ENCODE data around the gene AMOTL1. TPM values are rescaled to one million over a fixed set of nuclear protein-coding genes. Genes with fewer than 3 reads are reported as not detected.

The AMOTL1 gene
- total and polyA plus RNA-seq, 3 experiments from 2014 or later, result 0.12 to 0.78 (median 0.50) TPM

DNA sequence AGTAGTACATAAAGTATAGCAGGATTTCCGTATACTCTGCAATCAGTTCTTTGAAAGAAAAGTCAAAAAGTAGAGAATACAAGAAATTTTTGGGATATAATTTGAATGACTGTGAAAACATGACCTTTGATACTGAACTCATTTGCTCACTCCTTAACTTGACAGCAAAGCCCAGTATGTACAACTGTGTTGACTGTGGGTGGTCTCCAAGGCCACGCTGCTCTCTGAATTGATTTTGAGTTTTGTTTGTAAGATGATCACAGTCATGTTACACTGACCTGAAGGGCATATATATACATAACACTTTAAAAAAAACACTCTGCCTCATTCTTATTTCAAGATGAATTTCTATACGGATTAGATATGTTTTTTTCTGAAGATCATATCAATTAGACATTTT is 9.5 kb upstream of the AMOTL1 start:
- H3K9me3 Mint-ChIP-seq, result no peaks in the 10 kb centered on the region
- H3K4me1 Mint-ChIP-seq, result no peaks in the 10 kb centered on the region
- H3K27ac Mint-ChIP-seq, result no peak overlapping the region
- no peak overlapping the region for H3K4me3 ChIP-seq (ENCODE audit: low read length)
- no peak for DNase-seq
- POLR2A ChIA-PET, result no interaction called here
- H3K4me3 Mint-ChIP-seq, result no peak overlapping the region
- H3K36me3 ChIP-seq (ENCODE audit: insufficient read depth, low read length), result no peaks in the 10 kb centered on the region
- CTCF ChIA-PET, result no interaction called here
- H3K4me1 ChIP-seq (ENCODE audit: insufficient read depth, low read length), result no peaks in the 10 kb centered on the region
- no peaks in the 10 kb centered on the region for H3K27me3 ChIP-seq (ENCODE audit: insufficient read depth, low read length, poor library complexity, severe bottlenecking)
- H3K9me3 ChIP-seq (ENCODE audit: low read length), result no peaks in the 10 kb centered on the region
- peaks cover 8 to 28% of the 10 kb centered on the region in 2 donors for H3K27me3 Mint-ChIP-seq
- H3K36me3 Mint-ChIP-seq, result no peaks in the 10 kb centered on the region
- H3K27ac ChIP-seq (ENCODE audit: low read depth, low read length), result no peak overlapping the region

DNA sequence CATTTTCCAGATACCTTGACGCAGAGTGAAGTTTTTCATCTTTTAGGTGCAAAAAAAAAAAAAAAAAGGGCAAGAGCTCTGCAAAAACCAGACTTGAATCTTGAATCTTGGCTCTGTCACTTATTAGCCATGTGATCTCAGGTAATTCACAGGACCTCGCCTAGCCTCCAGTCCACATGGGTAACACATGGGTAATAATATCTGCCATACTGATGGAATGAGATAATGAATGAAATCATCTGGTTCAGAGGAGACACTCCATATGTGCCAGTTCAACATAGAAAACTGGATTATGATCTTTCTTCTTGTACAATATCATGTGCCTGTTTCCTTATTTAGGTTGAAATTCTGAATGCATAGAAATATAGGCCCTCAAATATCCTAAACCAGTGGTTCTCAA is 8.6 kb upstream of the AMOTL1 start:
- Histone ChIP-seq H3K9me3 (ENCODE audit: low read length) (no peaks in the 10 kb centered on the region), H3K36me3 (ENCODE audit: insufficient read depth, low read length) (no peaks in the 10 kb centered on the region), H3K4me1 (ENCODE audit: insufficient read depth, low read length) (no peaks in the 10 kb centered on the region), H3K27ac (ENCODE audit: low read depth, low read length) (no peak overlapping the region), H3K4me3 (ENCODE audit: low read length) (no peak overlapping the region), H3K27me3 (ENCODE audit: insufficient read depth, low read length, poor library complexity, severe bottlenecking) (no peaks in the 10 kb centered on the region)
- Mint-ChIP-seq H3K27ac (no peak overlapping the region), H3K9me3 (no peaks in the 10 kb centered on the region), H3K36me3 (no peaks in the 10 kb centered on the region), H3K27me3 (peaks cover 9 to 19% of the 10 kb centered on the region in 2 donors), H3K4me1 (no peaks in the 10 kb centered on the region), H3K4me3 (no peak overlapping the region)
- POLR2A ChIA-PET, result no interaction called here
- CTCF ChIA-PET, result no interaction called here
- no peak for DNase-seq

DNA sequence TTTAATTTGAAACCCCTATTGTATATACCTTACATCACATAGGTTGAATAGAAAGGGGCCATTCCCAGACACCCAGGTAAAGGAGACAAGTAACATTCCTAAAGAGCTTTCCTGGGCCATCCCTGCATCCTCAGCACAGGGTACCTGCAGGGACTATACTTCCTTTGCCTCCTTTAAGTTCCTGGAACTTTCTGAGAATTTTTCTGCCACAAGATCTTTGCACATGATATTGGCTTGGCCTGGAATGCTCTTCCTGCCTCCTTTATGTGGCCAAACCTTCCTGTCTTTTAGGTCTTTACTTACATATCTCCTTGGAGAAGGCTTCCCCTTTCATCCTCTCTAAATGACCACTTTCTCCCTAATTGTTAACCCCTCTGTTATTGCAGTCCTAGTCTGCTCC is 7.9 kb upstream of the AMOTL1 start:
- ChIA-PET POLR2A (no interaction called here), CTCF (no interaction called here)
- H3K4me3 Mint-ChIP-seq, result no peak overlapping the region
- Histone ChIP-seq H3K27me3 (ENCODE audit: insufficient read depth, low read length, poor library complexity, severe bottlenecking) (no peaks in the 10 kb centered on the region), H3K36me3 (ENCODE audit: insufficient read depth, low read length) (no peaks in the 10 kb centered on the region), H3K9me3 (ENCODE audit: low read length) (no peaks in the 10 kb centered on the region), H3K4me3 (ENCODE audit: low read length) (no peak overlapping the region), H3K4me1 (ENCODE audit: insufficient read depth, low read length) (no peaks in the 10 kb centered on the region), H3K27ac (ENCODE audit: low read depth, low read length) (no peak overlapping the region)
- no peaks in the 10 kb centered on the region for H3K9me3 Mint-ChIP-seq
- no peak overlapping the region for H3K27ac Mint-ChIP-seq
- DNase-seq, result no peak
- H3K36me3 Mint-ChIP-seq, result no peaks in the 10 kb centered on the region
- H3K4me1 Mint-ChIP-seq, result no peaks in the 10 kb centered on the region
- peaks cover 9 to 19% of the 10 kb centered on the region in 2 donors for H3K27me3 Mint-ChIP-seq

GRCh38 chr11:94762208-94762607 is 5.9 kb upstream of the AMOTL1 start:
- no peak overlapping the region for H3K4me3 Mint-ChIP-seq
- Histone ChIP-seq H3K36me3 (ENCODE audit: insufficient read depth, low read length) (no peaks in the 10 kb centered on the region), H3K27ac (ENCODE audit: low read depth, low read length) (no peak overlapping the region), H3K9me3 (ENCODE audit: low read length) (no peaks in the 10 kb centered on the region), H3K4me3 (ENCODE audit: low read length) (no peak overlapping the region), H3K4me1 (ENCODE audit: insufficient read depth, low read length) (no peaks in the 10 kb centered on the region), H3K27me3 (ENCODE audit: insufficient read depth, low read length, poor library complexity, severe bottlenecking) (no peaks in the 10 kb centered on the region)
- DNase-seq, result no peak
- H3K27me3 Mint-ChIP-seq, result peaks cover 7 to 19% of the 10 kb centered on the region in 2 donors
- POLR2A ChIA-PET, result no interaction called here
- CTCF ChIA-PET, result interaction anchor here (1.2 kb wide), 1 partner anchor 13 kb away, joined by 3 read pairs; no protein-coding TSS in a partner anchor
- H3K9me3 Mint-ChIP-seq, result no peaks in the 10 kb centered on the region
- H3K4me1 Mint-ChIP-seq, result no peaks in the 10 kb centered on the region
- no peak overlapping the region for H3K27ac Mint-ChIP-seq
- H3K36me3 Mint-ChIP-seq, result no peaks in the 10 kb centered on the region

DNA sequence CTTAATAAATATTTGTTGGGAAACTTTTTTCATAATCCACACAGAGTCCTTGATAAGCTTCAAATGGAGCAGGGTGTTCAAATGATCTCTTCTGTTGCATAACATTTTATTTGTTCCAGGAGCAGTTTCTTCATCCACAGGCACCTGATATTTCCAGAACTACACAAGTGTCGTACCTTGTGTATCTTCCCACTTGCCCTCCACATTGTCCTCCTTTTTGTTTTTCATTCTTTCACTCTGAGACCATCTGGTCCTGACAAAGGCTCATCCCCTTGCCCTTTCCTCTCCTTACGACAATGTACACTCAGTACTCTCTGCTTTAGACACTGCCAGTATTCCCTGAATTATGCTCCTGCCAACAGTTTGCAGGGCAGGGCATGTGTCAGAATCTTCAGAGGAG is 5.2 kb upstream of the AMOTL1 start:
- peaks cover 0 to 4% (median 0%) of the 10 kb centered on the region in 3 donors for H3K4me1 Mint-ChIP-seq
- POLR2A ChIA-PET, result no interaction called here
- Histone ChIP-seq H3K4me1 (ENCODE audit: insufficient read depth, low read length) (no peaks in the 10 kb centered on the region), H3K4me3 (ENCODE audit: low read length) (no peak overlapping the region), H3K36me3 (ENCODE audit: insufficient read depth, low read length) (no peaks in the 10 kb centered on the region), H3K27me3 (ENCODE audit: insufficient read depth, low read length, poor library complexity, severe bottlenecking) (no peaks in the 10 kb centered on the region), H3K27ac (ENCODE audit: low read depth, low read length) (no peak overlapping the region), H3K9me3 (ENCODE audit: low read length) (no peaks in the 10 kb centered on the region)
- no peaks in the 10 kb centered on the region for H3K9me3 Mint-ChIP-seq
- CTCF ChIA-PET, result no interaction called here
- no peak overlapping the region for H3K4me3 Mint-ChIP-seq
- H3K36me3 Mint-ChIP-seq, result no peaks in the 10 kb centered on the region
- H3K27ac Mint-ChIP-seq, result no peak overlapping the region
- peaks cover 10 to 19% of the 10 kb centered on the region in 2 donors for H3K27me3 Mint-ChIP-seq
- no peak for DNase-seq

DNA sequence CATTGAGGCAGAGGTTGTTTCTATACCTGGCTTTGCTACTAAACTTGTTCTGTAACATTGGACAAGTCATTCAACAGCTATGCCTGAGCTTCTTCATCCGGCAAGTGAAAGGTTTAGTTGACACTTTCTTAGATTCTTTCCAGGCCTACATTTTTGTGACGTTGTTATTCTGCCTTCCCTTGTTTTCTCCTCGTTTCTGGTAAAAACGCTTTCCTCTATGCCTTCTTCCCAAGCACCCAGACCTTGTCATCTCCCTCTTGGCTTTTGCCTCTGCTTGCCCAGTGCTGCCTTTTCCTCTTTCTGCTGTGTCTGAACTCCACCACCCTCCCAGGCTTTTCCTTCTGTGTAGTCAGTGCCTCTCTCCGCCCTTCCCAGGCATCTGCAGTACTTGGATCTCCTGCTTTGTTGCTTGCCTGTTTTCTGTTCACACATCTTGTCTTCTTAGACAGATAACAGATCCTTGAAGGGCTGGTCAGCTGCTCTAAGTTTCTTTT is 1.4 kb upstream of the AMOTL1 start:
- no peaks in the 10 kb centered on the region for H3K36me3 ChIP-seq (ENCODE audit: insufficient read depth, low read length)
- Mint-ChIP-seq H3K27me3 (peaks cover 26 to 37% of the 10 kb centered on the region in 2 donors), H3K9me3 (peaks cover 0 to 4% (median 0%) of the 10 kb centered on the region in 5 donors), H3K36me3 (no peaks in the 10 kb centered on the region), H3K4me1 (peaks cover 0 to 10% (median 2%) of the 10 kb centered on the region in 3 donors), H3K4me3 (no peak overlapping the region), H3K27ac (no peak overlapping the region)
- H3K9me3 ChIP-seq (ENCODE audit: low read length), result no peaks in the 10 kb centered on the region
- CTCF ChIA-PET, result no interaction called here
- H3K27ac ChIP-seq (ENCODE audit: low read depth, low read length), result no peak overlapping the region
- no peak overlapping the region for H3K4me3 ChIP-seq (ENCODE audit: low read length)
- no peak for DNase-seq
- POLR2A ChIA-PET, result no interaction called here
- peaks cover 7% of the 10 kb centered on the region for H3K27me3 ChIP-seq (ENCODE audit: insufficient read depth, low read length, poor library complexity, severe bottlenecking)
- H3K4me1 ChIP-seq (ENCODE audit: insufficient read depth, low read length), result no peaks in the 10 kb centered on the region

DNA sequence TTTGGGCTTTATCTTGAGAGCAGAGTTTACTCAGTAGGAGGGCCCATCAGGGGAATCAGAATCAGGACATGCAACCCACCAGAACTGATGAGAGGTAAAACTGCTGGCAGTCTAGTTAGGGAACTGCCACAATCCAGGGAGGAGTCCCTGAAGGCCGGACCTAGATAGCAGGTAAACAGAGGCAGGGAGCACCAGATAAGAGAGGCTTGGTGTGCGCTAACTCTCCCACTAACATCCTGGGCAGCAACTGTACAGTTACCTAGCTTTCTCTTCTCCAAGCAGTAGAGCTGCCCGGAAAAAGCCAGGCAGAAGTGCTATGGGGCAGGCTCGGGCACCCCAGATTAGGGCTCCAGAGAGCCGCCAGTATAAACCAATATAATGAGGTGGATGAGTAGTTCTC is 865 bp upstream of the AMOTL1 start:
- no peak overlapping the region for H3K4me3 ChIP-seq (ENCODE audit: low read length)
- POLR2A ChIA-PET, result no interaction called here
- no peak for DNase-seq
- CTCF ChIA-PET, result no interaction called here
- peaks cover 30 to 40% of the 10 kb centered on the region in 2 donors for H3K27me3 Mint-ChIP-seq
- H3K4me1 ChIP-seq (ENCODE audit: insufficient read depth, low read length), result no peaks in the 10 kb centered on the region
- no peak overlapping the region for H3K4me3 Mint-ChIP-seq
- no peaks in the 10 kb centered on the region for H3K36me3 Mint-ChIP-seq
- no peak overlapping the region for H3K27ac Mint-ChIP-seq
- peaks cover 0 to 10% (median 2%) of the 10 kb centered on the region in 3 donors for H3K4me1 Mint-ChIP-seq
- H3K27ac ChIP-seq (ENCODE audit: low read depth, low read length), result no peak overlapping the region
- H3K9me3 ChIP-seq (ENCODE audit: low read length), result no peaks in the 10 kb centered on the region
- peaks cover 7% of the 10 kb centered on the region for H3K27me3 ChIP-seq (ENCODE audit: insufficient read depth, low read length, poor library complexity, severe bottlenecking)
- H3K36me3 ChIP-seq (ENCODE audit: insufficient read depth, low read length), result no peaks in the 10 kb centered on the region
- H3K9me3 Mint-ChIP-seq, result peaks cover 0 to 4% (median 0%) of the 10 kb centered on the region in 5 donors

DNA sequence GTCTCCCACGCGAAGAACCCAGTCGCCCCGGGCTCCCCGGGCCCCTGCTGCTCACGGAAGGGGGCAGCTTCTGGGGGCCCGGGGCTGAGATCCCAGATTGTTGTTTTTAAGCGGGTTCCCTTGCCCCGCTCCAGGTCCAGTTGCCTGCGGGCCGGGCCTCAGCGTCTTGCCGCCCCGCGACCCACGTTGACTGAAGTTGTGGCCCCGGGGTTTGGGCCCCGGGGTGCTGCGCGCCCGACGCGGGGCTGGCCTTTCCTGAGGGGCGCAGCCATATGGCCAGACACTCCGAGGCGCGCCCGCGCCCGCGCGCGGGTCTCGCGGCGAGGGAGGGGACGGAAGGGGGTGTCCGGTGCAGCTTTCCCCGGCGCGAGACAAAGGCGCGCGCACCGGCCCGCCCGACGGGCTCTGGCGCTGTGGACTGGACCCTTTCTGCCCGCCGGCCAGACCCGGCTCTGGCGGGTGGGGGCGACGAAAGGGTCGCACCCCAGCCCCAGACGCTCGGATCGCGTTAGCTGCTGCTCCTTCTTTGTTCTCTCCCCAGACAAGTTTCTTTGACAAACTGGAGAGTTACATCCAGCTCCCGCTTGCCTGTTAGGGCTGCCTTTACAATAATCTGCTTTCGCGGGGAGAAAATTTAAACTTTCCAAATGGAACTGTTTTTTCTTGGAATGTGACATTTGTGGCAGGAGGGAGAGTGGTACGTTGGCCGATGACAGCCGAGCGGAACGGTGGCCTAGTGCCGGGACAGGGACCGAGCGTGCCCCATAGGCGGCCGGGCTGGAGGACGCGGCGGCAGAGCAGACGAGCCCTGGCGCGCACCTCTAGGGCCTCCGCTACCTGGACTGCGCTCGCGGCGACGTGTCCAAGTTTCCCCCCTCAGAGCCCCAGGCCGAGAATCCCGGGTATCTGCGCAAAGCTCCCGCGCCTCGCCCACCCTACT is 716 bp downstream of the AMOTL1 start:
- Histone ChIP-seq H3K4me3 (ENCODE audit: low read length) (no peak overlapping the region), H3K27ac (ENCODE audit: low read depth, low read length) (peak overlapping the region; percentile 61), H3K9me3 (ENCODE audit: low read length) (no peaks in the 10 kb centered on the region), H3K36me3 (ENCODE audit: insufficient read depth, low read length) (no peaks in the 10 kb centered on the region), H3K27me3 (ENCODE audit: insufficient read depth, low read length, poor library complexity, severe bottlenecking) (peaks cover 7% of the 10 kb centered on the region), H3K4me1 (ENCODE audit: insufficient read depth, low read length) (no peaks in the 10 kb centered on the region)
- Mint-ChIP-seq H3K4me3 (peak overlapping the region in 3 of 7 donors; percentile 20 to 65 (median 57)), H3K9me3 (peaks cover 0 to 4% (median 0%) of the 10 kb centered on the region in 5 donors), H3K36me3 (no peaks in the 10 kb centered on the region), H3K4me1 (peaks cover 0 to 10% (median 2%) of the 10 kb centered on the region in 3 donors), H3K27me3 (peaks cover 26 to 41% of the 10 kb centered on the region in 2 donors), H3K27ac (peak overlapping the region in 1 of 8 donors; percentile 23)
- ChIA-PET CTCF (no interaction called here), POLR2A (no interaction called here)
- no peak for DNase-seq
